CD4-positive, CD25-positive, alpha-beta regulatory T cell (primary cell): ENCODE measurements around the gene ZFAND3. TPM values are rescaled to one million over a fixed set of nuclear protein-coding genes. Genes with fewer than 3 reads are reported as not detected.

ENCODE experiments used
- ATAC-seq, 2 donors: fragments of 150-1000 bp; cut with Tn5 transposase; one replicate each; pipeline ENCODE4 v1.10.0; 2021; ENCODE audit warnings: low read depth in 2 of 2, moderate number of reproducible peaks in 2 of 2, moderate library complexity in 1 of 2
- DNase-seq, 3 donors: peaks; one replicate each; pipeline versions ENCODE4 v3.0.0 to v3.0.0-alpha.2; 2012 to 2022; ENCODE audit warnings: mixed read lengths in 1 of 3
- H3K27ac ChIP-seq: one replicate; pipeline ENCODE4 v1.7.0; 2013; ENCODE audit warnings: mild to moderate bottlenecking, low read length; ENCODE audit not compliant: insufficient read depth, poor library complexity, severe bottlenecking
- H3K27me3 ChIP-seq: one replicate; pipeline ENCODE4 v1.7.0; 2013; ENCODE audit warnings: low read length; ENCODE audit not compliant: control insufficient read depth, insufficient read depth
- H3K36me3 ChIP-seq: one replicate; pipeline ENCODE4 v1.7.0; 2013; ENCODE audit warnings: mild to moderate bottlenecking, low read length, moderate library complexity; ENCODE audit not compliant: control insufficient read depth, insufficient read depth
- H3K4me1 ChIP-seq: 2 replicates; pipeline ENCODE4 v1.7.0; 2013; ENCODE audit warnings: mild to moderate bottlenecking, low read length; ENCODE audit not compliant: insufficient read depth, control insufficient read depth, poor library complexity, severe bottlenecking
- H3K4me3 ChIP-seq: one replicate; pipeline ENCODE4 v1.7.0; 2013; ENCODE audit warnings: low read depth, mild to moderate bottlenecking, low read length, moderate library complexity
- H3K9me3 ChIP-seq, 2 experiments: 1 replicate in 1 of 2; 2 replicates in 1 of 2; pipeline ENCODE4 v1.7.0; 2013; ENCODE audit warnings: low read length in 2 of 2, mild to moderate bottlenecking in 1 of 2, moderate library complexity in 1 of 2; ENCODE audit not compliant: control insufficient read depth in 2 of 2
- H3K27ac Mint-ChIP-seq, 3 donors: one replicate each; pipeline ENCODE4 v1.8.0; 2020 to 2022; ENCODE audit warnings: mild to moderate bottlenecking in 3 of 3, mixed read lengths in 3 of 3, moderate library complexity in 2 of 3
- H3K27me3 Mint-ChIP-seq: one replicate; pipeline ENCODE4 v1.8.0; 2022; ENCODE audit warnings: mild to moderate bottlenecking, mixed read lengths
- H3K36me3 Mint-ChIP-seq: one replicate; pipeline ENCODE4 v1.8.0; 2020; ENCODE audit warnings: mixed read lengths
- H3K4me1 Mint-ChIP-seq, 4 donors: one replicate each; pipeline ENCODE4 v1.8.0; 2020 to 2022; ENCODE audit warnings: mixed read lengths in 4 of 4, mild to moderate bottlenecking in 1 of 4
- H3K4me3 Mint-ChIP-seq, 4 donors: one replicate each; pipeline ENCODE4 v1.8.0; 2020 to 2022; ENCODE audit warnings: mild to moderate bottlenecking in 4 of 4, mixed read lengths in 4 of 4, moderate library complexity in 3 of 4
- H3K9me3 Mint-ChIP-seq, 7 donors: one replicate each; pipeline ENCODE4 v1.8.0; 2020 to 2022; ENCODE audit warnings: mixed read lengths in 7 of 7, mild to moderate bottlenecking in 3 of 7, moderate library complexity in 2 of 7
- polyA plus RNA-seq, 4 donors: library from polyadenylated mRNA; unstranded; fragments of 300-500 nt; fragmentation: Illumina TruSeq; gene quantifications; one replicate each; pipeline ENCODE4 v1.2.3, GENCODE V29; 2021
- total RNA-seq: library from RNA; stranded (reverse); gene quantifications from one replicate; pipeline ENCODE4 v1.2.3, GENCODE V29; 2022

Gene ZFAND3
- total and polyA plus RNA-seq, 5 donors from 2014 or later, result 3.5 to 60.0 (median 5.1) TPM

- Mint-ChIP-seq H3K27me3 (no peaks in the 10 kb centered on the region), H3K27ac (no peak overlapping the region), H3K36me3 (no peaks in the 10 kb centered on the region), H3K4me1 (peaks cover 36 to 70% (median 54%) of the 10 kb centered on the region in 4 donors), H3K9me3 (no peaks in the 10 kb centered on the region), H3K4me3 (peak overlapping the region in 1 of 4 donors; percentile 9)
- Histone ChIP-seq H3K9me3 (no peaks in the 10 kb centered on the region), H3K4me1 (peaks cover 29% of the 10 kb centered on the region), H3K36me3 (no peaks in the 10 kb centered on the region), H3K27me3 (no peaks in the 10 kb centered on the region), H3K27ac (no peak overlapping the region), H3K4me3 (no peak overlapping the region)
- DNase-seq (no peak), ATAC-seq (no peak)
Observed at GRCh38 chr6:37906121-37906520, 86.6 kb downstream of the ZFAND3 start.

GRCh38 chr6:37910998-37911397 lies 91.5 kb downstream of the ZFAND3 start:
- no peaks in the 10 kb centered on the region for H3K27me3 ChIP-seq
- no peak overlapping the region for H3K4me3 ChIP-seq
- H3K4me3 Mint-ChIP-seq, result peak overlapping the region in 3 of 4 donors; percentile 7 to 25 (median 14)
- peaks cover 44 to 75% (median 60%) of the 10 kb centered on the region in 4 donors for H3K4me1 Mint-ChIP-seq
- ATAC-seq, result no peak
- H3K27ac Mint-ChIP-seq, result peak overlapping the region in 2 of 3 donors; percentile 37 to 54
- H3K36me3 ChIP-seq, result peaks cover under 1% of the 10 kb centered on the region
- no peak overlapping the region for H3K27ac ChIP-seq
- DNase-seq, result no peak
- no peaks in the 10 kb centered on the region for H3K27me3 Mint-ChIP-seq
- H3K4me1 ChIP-seq, result peaks cover 39% of the 10 kb centered on the region
- peaks cover 6% of the 10 kb centered on the region for H3K36me3 Mint-ChIP-seq
- no peaks in the 10 kb centered on the region for H3K9me3 ChIP-seq
- no peaks in the 10 kb centered on the region for H3K9me3 Mint-ChIP-seq

GRCh38 chr6:37913210-37913609 lies 93.7 kb downstream of the ZFAND3 start:
- ATAC-seq, result no peak
- Histone ChIP-seq H3K27ac (no peak overlapping the region), H3K27me3 (no peaks in the 10 kb centered on the region), H3K4me1 (peaks cover 35% of the 10 kb centered on the region), H3K36me3 (peaks cover 3% of the 10 kb centered on the region), H3K9me3 (no peaks in the 10 kb centered on the region), H3K4me3 (no peak overlapping the region)
- Mint-ChIP-seq H3K9me3 (no peaks in the 10 kb centered on the region), H3K36me3 (peaks cover 14% of the 10 kb centered on the region), H3K27me3 (no peaks in the 10 kb centered on the region), H3K4me1 (peaks cover 35 to 71% (median 52%) of the 10 kb centered on the region in 4 donors), H3K4me3 (no peak overlapping the region), H3K27ac (no peak overlapping the region)
- DNase-seq, result no peak

- no peaks in the 10 kb centered on the region for H3K27me3 Mint-ChIP-seq
- ATAC-seq, result no peak
- no peak overlapping the region for H3K27ac ChIP-seq
- no peak for DNase-seq
- no peaks in the 10 kb centered on the region for H3K9me3 Mint-ChIP-seq
- H3K4me3 Mint-ChIP-seq, result no peak overlapping the region
- peaks cover 33 to 71% (median 50%) of the 10 kb centered on the region in 4 donors for H3K4me1 Mint-ChIP-seq
- H3K4me3 ChIP-seq, result no peak overlapping the region
- no peaks in the 10 kb centered on the region for H3K9me3 ChIP-seq
- peaks cover 14% of the 10 kb centered on the region for H3K4me1 ChIP-seq
- peak overlapping the region in 1 of 3 donors; percentile 18 for H3K27ac Mint-ChIP-seq
- H3K36me3 Mint-ChIP-seq, result peaks cover 23% of the 10 kb centered on the region
- no peaks in the 10 kb centered on the region for H3K27me3 ChIP-seq
- peaks cover 3% of the 10 kb centered on the region for H3K36me3 ChIP-seq
Observed at GRCh38 chr6:37915463-37915862, 95.9 kb downstream of the ZFAND3 start.

GRCh38 chr6:37916149-37916548 lies 96.6 kb downstream of the ZFAND3 start:
- H3K4me1 Mint-ChIP-seq, result peaks cover 34 to 71% (median 49%) of the 10 kb centered on the region in 4 donors
- Histone ChIP-seq H3K36me3 (peaks cover 3% of the 10 kb centered on the region), H3K4me3 (no peak overlapping the region), H3K4me1 (peaks cover 10% of the 10 kb centered on the region), H3K27ac (no peak overlapping the region), H3K9me3 (no peaks in the 10 kb centered on the region), H3K27me3 (no peaks in the 10 kb centered on the region)
- H3K4me3 Mint-ChIP-seq, result no peak overlapping the region
- no peaks in the 10 kb centered on the region for H3K9me3 Mint-ChIP-seq
- no peak overlapping the region for H3K27ac Mint-ChIP-seq
- H3K36me3 Mint-ChIP-seq, result peaks cover 23% of the 10 kb centered on the region
- DNase-seq (no peak), ATAC-seq (no peak)
- no peaks in the 10 kb centered on the region for H3K27me3 Mint-ChIP-seq

GRCh38 chr6:37916675-37917074 lies 97.1 kb downstream of the ZFAND3 start:
- no peaks in the 10 kb centered on the region for H3K9me3 ChIP-seq
- no peak overlapping the region for H3K27ac ChIP-seq
- Mint-ChIP-seq H3K9me3 (no peaks in the 10 kb centered on the region), H3K4me1 (peaks cover 30 to 68% (median 44%) of the 10 kb centered on the region in 4 donors), H3K4me3 (no peak overlapping the region), H3K27me3 (no peaks in the 10 kb centered on the region), H3K27ac (peak overlapping the region in 1 of 3 donors; percentile 9), H3K36me3 (peaks cover 23% of the 10 kb centered on the region)
- no peak overlapping the region for H3K4me3 ChIP-seq
- peaks cover 3% of the 10 kb centered on the region for H3K36me3 ChIP-seq
- no peak for ATAC-seq
- peaks cover 5% of the 10 kb centered on the region for H3K4me1 ChIP-seq
- no peaks in the 10 kb centered on the region for H3K27me3 ChIP-seq
- no peak for DNase-seq

- Histone ChIP-seq H3K9me3 (no peaks in the 10 kb centered on the region), H3K4me1 (no peaks in the 10 kb centered on the region), H3K27ac (no peak overlapping the region), H3K27me3 (no peaks in the 10 kb centered on the region), H3K36me3 (peaks cover 3% of the 10 kb centered on the region), H3K4me3 (no peak overlapping the region)
- DNase-seq, result no peak
- ATAC-seq, result no peak
- H3K4me3 Mint-ChIP-seq, result no peak overlapping the region
- H3K9me3 Mint-ChIP-seq, result no peaks in the 10 kb centered on the region
- H3K27ac Mint-ChIP-seq, result no peak overlapping the region
- peaks cover 25 to 63% (median 38%) of the 10 kb centered on the region in 4 donors for H3K4me1 Mint-ChIP-seq
- peaks cover 23% of the 10 kb centered on the region for H3K36me3 Mint-ChIP-seq
- H3K27me3 Mint-ChIP-seq, result no peaks in the 10 kb centered on the region
Observed at GRCh38 chr6:37917566-37917965, 98.0 kb downstream of the ZFAND3 start.

- H3K9me3 ChIP-seq, result no peaks in the 10 kb centered on the region
- Mint-ChIP-seq H3K4me3 (no peak overlapping the region), H3K4me1 (peaks cover 36 to 67% (median 44%) of the 10 kb centered on the region in 4 donors), H3K27ac (no peak overlapping the region), H3K36me3 (peaks cover 23% of the 10 kb centered on the region), H3K27me3 (no peaks in the 10 kb centered on the region), H3K9me3 (no peaks in the 10 kb centered on the region)
- no peak overlapping the region for H3K4me3 ChIP-seq
- H3K27ac ChIP-seq, result no peak overlapping the region
- H3K36me3 ChIP-seq, result peaks cover 3% of the 10 kb centered on the region
- H3K4me1 ChIP-seq, result peaks cover 14% of the 10 kb centered on the region
- no peaks in the 10 kb centered on the region for H3K27me3 ChIP-seq
- DNase-seq (no peak), ATAC-seq (no peak)
Observed at GRCh38 chr6:37919417-37920157, 100.1 kb downstream of the ZFAND3 start.
